GM19463 (cell line): ENCODE data around the gene TEX101.

Source experiments
- ATAC-seq: cut with Tn5 transposase; IDR thresholded peaks from one replicate; pipeline ENCODE4 v1.9.1; 2021; ENCODE audit warnings: mild to moderate bottlenecking, moderate library complexity; ENCODE audit not compliant: unreplicated experiment

Gene TEX101

DNA sequence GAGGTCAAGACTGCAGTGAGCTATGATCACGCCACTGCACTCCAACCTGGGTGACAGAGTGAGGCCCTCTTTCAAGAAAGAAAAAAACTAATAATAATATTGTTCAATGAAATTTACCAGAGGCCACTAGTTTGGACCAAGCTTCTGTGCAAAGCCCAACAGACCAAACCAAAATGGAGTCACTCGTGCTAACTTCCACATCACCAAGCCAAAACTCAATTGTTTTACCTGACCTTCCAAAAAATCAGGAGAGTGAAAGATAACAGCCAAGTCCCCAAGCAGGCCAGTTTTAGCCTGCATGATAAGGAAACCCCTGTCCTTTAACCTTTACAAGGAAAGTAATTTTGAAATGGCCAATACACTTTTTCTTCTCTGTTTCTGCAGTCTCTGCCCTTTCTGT, 30.7 kb downstream of the TEX101 start:
- no peak for ATAC-seq

DNA sequence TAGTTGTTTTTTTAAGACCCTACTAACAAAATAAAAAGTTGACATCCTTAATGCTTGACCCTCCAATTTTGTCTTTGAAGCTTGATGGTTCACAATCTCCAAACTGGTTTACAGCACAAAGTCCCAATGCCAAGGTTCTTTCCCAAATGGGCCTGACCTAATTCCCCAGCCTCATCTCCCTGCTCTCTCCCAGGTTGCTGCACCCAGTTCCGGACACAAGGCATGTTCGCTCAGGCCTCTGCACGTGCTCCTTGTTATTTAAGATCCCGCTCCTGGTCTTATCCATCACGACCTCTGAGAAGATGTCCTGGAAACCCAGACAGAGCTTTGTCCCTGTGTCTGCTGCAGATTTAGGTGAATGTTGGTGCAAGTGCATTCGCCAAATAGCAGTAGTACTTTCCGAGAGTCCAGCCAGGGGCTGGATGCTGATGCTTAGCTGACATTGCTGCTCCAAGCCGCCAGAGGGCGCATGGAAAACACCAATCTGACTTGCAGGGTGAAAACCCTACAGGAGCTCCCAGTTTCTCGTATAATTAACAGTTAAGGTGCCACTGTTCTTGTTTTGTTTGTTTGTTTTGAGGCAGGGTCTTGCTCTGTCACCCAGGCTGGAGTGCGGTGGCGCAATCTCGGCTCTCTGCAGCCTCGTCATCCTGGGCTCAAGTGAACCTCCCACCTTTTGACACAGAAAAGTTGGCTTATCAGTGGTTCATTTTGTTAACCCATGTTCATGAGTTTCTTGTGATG, 32.2 kb downstream of the TEX101 start:
- no peak for ATAC-seq

GRCh38 chr19:43447655-43448054, 33.0 kb downstream of the TEX101 start:
- no peak for ATAC-seq

DNA sequence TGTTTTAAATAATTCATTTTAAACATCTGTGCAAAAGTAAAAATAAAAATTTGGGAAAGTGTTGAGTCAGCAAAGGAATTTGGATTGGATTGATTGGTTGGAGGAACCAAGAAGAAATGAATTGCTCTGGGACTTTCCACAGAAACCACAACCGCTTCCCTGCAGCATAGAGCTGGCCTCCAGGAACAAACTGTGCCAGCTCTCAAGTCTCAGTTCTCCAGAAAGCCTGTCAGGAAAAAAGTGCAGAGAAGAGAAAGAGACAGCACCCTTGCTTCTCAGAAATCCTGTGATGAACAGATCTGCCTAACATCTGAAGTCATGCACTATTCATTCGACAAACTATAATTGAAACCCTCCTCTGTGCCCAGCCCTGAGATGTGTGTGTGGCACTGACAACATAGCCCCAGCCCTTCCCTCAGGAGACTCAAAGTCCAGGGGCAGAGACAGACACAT, 35.9 kb downstream of the TEX101 start:
- no peak for ATAC-seq

DNA sequence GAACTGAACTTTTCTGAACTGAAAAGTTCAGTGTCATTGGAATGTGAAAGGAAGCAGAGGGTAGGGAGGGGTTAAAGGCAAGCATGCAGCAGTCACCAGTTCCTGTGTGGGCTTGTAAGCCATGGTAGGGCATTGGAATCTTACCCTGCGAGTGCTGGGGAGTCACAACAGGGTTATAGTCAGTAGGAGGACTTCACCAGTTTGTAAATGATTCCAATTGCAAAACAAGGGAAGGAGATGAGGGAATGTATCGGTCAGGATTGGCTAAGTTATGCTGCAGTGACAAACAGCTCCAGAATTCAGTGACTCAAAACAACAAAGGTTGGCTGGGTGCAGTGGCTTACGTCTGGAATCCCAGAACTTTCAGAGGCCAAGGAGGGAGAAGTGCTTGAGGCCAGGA, 37.9 kb downstream of the TEX101 start:
- no peak for ATAC-seq

GRCh38 chr19:43454031-43454430, 39.3 kb downstream of the TEX101 start:
- no peak for ATAC-seq

- no peak for ATAC-seq
These were observed 40.8 kb downstream of the TEX101 start for GRCh38 chr19:43455321-43456113.

- ATAC-seq: no peak
These were observed 43.1 kb downstream of the TEX101 start for GRCh38 chr19:43457809-43458208.

GRCh38 chr19:43460362-43461016, 45.8 kb downstream of the TEX101 start:
- ATAC-seq: no peak

- ATAC-seq: no peak
These were observed 46.6 kb downstream of the TEX101 start for GRCh38 chr19:43461303-43461702.

GRCh38 chr19:43462383-43462782, 47.7 kb downstream of the TEX101 start:
- ATAC-seq: no peak

- ATAC-seq: no peak
These were observed 48.2 kb downstream of the TEX101 start for GRCh38 chr19:43462785-43463380.

- ATAC-seq: peak; percentile 82
These were observed 48.9 kb downstream of the TEX101 start for GRCh38 chr19:43463381-43464133.

- ATAC-seq: peak; percentile 32
These were observed 49.6 kb downstream of the TEX101 start for GRCh38 chr19:43464134-43464775.

DNA sequence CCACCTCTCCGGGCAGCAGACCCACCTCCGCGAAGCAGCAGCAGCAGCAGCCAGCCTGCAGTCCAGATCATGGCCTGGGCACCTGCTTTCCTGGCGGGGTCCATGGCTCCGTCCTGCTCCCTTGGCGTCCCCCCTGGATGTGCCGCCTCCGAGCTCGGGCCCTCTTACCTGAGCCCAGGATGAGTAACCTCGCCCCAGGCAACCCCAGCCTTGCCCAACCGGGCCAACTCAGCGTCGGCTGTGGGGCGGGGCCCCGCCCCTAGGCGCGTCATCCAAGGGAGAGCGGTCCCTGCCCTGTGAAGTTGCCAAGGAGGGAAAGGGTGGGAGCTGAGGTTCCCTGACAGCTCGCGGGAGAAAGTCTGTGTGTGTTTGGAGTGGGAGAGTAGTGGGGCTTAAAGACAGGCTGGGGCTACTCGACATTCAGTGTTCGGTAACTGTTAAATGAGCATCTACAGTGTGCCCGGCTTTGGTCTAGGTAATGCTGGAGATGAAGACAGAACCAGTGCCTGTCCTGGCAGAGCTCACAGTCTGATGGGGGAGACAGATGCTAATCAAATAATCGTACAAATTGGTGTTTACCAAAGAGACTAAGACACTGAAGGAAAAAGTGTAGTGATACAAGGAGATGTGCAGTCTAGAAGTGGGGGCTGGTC, 50.9 kb downstream of the TEX101 start, which contains the start of gene LYPD3:
Gene LYPD3 (minus strand): TSS at position 141 of the 653 bp plus-strand sequence. CDS start 37 bp downstream, at position 104.
- ATAC-seq: no peak

GRCh38 chr19:43466793-43467192, 52.1 kb downstream of the TEX101 start:
- no peak for ATAC-seq

DNA sequence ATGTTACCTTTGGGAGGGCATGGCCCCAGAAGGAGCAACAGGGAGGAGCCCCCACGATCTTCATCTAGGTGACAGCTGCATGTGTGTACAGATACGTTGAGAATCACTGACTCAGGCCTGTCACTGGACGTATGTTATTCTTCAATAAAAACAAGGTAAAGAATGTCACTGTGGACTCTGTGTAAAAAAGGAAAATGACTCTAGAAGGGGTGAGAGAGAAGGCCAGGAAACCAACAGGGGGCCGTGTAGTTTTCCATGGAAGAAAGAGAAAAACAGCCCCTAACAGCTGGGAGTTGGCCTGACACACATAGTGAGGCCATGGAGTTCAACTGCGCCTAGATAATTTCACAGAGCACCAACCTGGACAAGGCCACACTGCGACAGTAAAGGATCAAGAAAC, 52.6 kb downstream of the TEX101 start:
- ATAC-seq: no peak

DNA sequence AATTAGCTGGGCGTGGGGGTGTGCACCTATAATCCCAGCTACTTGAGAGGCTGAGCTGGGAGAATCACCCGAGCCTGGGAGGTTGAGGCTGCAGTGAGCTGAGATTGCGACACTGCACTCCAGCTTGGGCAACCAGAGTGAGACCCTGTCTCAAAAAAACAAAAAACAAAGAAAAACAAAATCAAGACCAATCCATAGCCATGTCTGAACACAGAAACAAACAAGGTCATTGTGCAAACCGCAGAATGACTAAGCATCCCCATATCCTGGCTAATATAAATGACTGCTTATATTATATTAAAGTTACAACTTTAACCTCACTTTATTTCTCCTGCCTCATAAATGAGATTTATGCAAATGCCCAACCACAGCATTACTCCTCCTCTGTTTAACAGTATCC, 53.0 kb downstream of the TEX101 start:
- ATAC-seq: no peak
